ENCODE results near the gene MEOX1. TPM values are rescaled to one million over a fixed set of nuclear protein-coding genes. Genes with fewer than 3 reads are reported as not detected.

The MEOX1 gene
- total RNA-seq, 2 experiments from 2014 or later: 0.41 to 0.50 TPM

- Mint-ChIP-seq H3K27me3 (no peaks in the 10 kb centered on the region), H3K4me3 (no peak overlapping the region), H3K27ac (no peak overlapping the region), H3K9me3 (no peaks in the 10 kb centered on the region), H3K36me3 (ENCODE audit: low read depth) (no peaks in the 10 kb centered on the region), H3K4me1 (ENCODE audit: low read depth) (no peaks in the 10 kb centered on the region)
- H3K27ac ChIP-seq (ENCODE audit: low read depth in 1 of 2, low read length in 2 of 2): no peak overlapping the region
- H3K36me3 ChIP-seq (ENCODE audit: insufficient read depth, low read length): no peaks in the 10 kb centered on the region
- POLR2A ChIA-PET: no interaction called here
- TF ChIP-seq, protein P1, sequence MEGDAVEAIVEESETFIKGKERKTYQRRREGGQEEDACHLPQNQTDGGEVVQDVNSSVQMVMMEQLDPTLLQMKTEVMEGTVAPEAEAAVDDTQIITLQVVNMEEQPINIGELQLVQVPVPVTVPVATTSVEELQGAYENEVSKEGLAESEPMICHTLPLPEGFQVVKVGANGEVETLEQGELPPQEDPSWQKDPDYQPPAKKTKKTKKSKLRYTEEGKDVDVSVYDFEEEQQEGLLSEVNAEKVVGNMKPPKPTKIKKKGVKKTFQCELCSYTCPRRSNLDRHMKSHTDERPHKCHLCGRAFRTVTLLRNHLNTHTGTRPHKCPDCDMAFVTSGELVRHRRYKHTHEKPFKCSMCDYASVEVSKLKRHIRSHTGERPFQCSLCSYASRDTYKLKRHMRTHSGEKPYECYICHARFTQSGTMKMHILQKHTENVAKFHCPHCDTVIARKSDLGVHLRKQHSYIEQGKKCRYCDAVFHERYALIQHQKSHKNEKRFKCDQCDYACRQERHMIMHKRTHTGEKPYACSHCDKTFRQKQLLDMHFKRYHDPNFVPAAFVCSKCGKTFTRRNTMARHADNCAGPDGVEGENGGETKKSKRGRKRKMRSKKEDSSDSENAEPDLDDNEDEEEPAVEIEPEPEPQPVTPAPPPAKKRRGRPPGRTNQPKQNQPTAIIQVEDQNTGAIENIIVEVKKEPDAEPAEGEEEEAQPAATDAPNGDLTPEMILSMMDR (IDR thresholded peaks at IDR 0.05): no peak
- ATAC-seq (ENCODE audit: poor library complexity) (no peak), DNase-seq (no peak)
- no peaks in the 10 kb centered on the region for H3K4me1 ChIP-seq (ENCODE audit: insufficient read depth, low read length)
- CTCF ChIA-PET: no interaction called here
- peaks cover 0 to 4% of the 10 kb centered on the region in 2 experiments for H3K9me3 ChIP-seq (ENCODE audit: control insufficient read depth in 1 of 2, insufficient read depth in 1 of 2, low read length in 2 of 2)
- intact Hi-C loops (cut with DNase I, micrococcal nuclease): no loop called here
- H3K27me3 ChIP-seq (ENCODE audit: control insufficient read depth in 1 of 2, insufficient read depth in 2 of 2, low read length in 2 of 2): no peaks in the 10 kb centered on the region
- no peak overlapping the region for H3K4me3 ChIP-seq (ENCODE audit: low read length)
These were observed 45.3 kb downstream of the MEOX1 start for GRCh38 chr17:43616421-43616820.

DNA sequence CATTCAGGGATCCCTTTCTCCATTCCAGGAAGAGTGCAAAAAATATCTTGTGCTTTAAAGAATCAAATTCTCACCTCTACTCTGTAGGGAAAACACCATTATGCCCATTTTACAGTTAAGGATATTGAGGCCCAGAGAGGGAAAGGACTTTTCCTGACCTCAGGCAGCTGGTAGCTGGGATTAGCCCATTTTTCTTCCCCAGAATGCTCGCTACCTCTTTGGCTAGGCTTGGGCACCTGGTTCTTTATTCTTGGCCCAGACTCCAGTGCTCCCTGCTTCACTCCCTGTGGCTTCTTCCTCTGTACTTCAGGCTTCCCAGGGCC, 45.7 kb downstream of the MEOX1 start:
- Mint-ChIP-seq H3K4me3 (no peak overlapping the region), H3K27ac (no peak overlapping the region), H3K9me3 (no peaks in the 10 kb centered on the region), H3K36me3 (ENCODE audit: low read depth) (no peaks in the 10 kb centered on the region), H3K27me3 (no peaks in the 10 kb centered on the region), H3K4me1 (ENCODE audit: low read depth) (no peaks in the 10 kb centered on the region)
- TF ChIP-seq, protein P1 (IDR thresholded peaks at IDR 0.05): no peak
- intact Hi-C loops (cut with DNase I, micrococcal nuclease): no loop called here
- no peaks in the 10 kb centered on the region for H3K36me3 ChIP-seq (ENCODE audit: insufficient read depth, low read length)
- DNase-seq (no peak), ATAC-seq (ENCODE audit: poor library complexity) (no peak)
- H3K9me3 ChIP-seq (ENCODE audit: control insufficient read depth in 1 of 2, insufficient read depth in 1 of 2, low read length in 2 of 2): peaks cover 0 to 4% of the 10 kb centered on the region in 2 experiments
- ChIA-PET POLR2A (no interaction called here), CTCF (no interaction called here)
- H3K27me3 ChIP-seq (ENCODE audit: control insufficient read depth in 1 of 2, insufficient read depth in 2 of 2, low read length in 2 of 2): no peaks in the 10 kb centered on the region
- no peaks in the 10 kb centered on the region for H3K4me1 ChIP-seq (ENCODE audit: insufficient read depth, low read length)
- H3K27ac ChIP-seq (ENCODE audit: low read depth in 1 of 2, low read length in 2 of 2): no peak overlapping the region
- H3K4me3 ChIP-seq (ENCODE audit: low read length): no peak overlapping the region

- H3K9me3 Mint-ChIP-seq: no peaks in the 10 kb centered on the region
- Histone ChIP-seq H3K27me3 (ENCODE audit: control insufficient read depth in 1 of 2, insufficient read depth in 2 of 2, low read length in 2 of 2) (no peaks in the 10 kb centered on the region), H3K9me3 (ENCODE audit: control insufficient read depth in 1 of 2, insufficient read depth in 1 of 2, low read length in 2 of 2) (peaks cover 0 to 4% of the 10 kb centered on the region in 2 experiments), H3K4me1 (ENCODE audit: insufficient read depth, low read length) (no peaks in the 10 kb centered on the region), H3K27ac (ENCODE audit: low read depth in 1 of 2, low read length in 2 of 2) (no peak overlapping the region), H3K36me3 (ENCODE audit: insufficient read depth, low read length) (no peaks in the 10 kb centered on the region), H3K4me3 (ENCODE audit: low read length) (no peak overlapping the region)
- CTCF ChIA-PET: no interaction called here
- POLR2A ChIA-PET: no interaction called here
- H3K27ac Mint-ChIP-seq: no peak overlapping the region
- no peaks in the 10 kb centered on the region for H3K27me3 Mint-ChIP-seq
- no peak for DNase-seq
- H3K36me3 Mint-ChIP-seq (ENCODE audit: low read depth): no peaks in the 10 kb centered on the region
- H3K4me1 Mint-ChIP-seq (ENCODE audit: low read depth): no peaks in the 10 kb centered on the region
- ATAC-seq (ENCODE audit: poor library complexity): no peak
- TF ChIP-seq, protein P1 (IDR thresholded peaks at IDR 0.05): no peak
- intact Hi-C loops (cut with DNase I, micrococcal nuclease): no loop called here
- H3K4me3 Mint-ChIP-seq: no peak overlapping the region
These were observed 46.2 kb downstream of the MEOX1 start for GRCh38 chr17:43615330-43616028.
